ENCODE measurements around the gene SAPCD1.

Gene SAPCD1

GRCh38 chr6:31770860-31771259, 8.4 kb downstream of the SAPCD1 start:
- in situ Hi-C loops (cut with MboI; ENCODE audit: low sequenced_read_pairs): no loop called here
- Histone ChIP-seq H3K9me3 (no peaks in the 10 kb centered on the region), H3K4me1 (no peaks in the 10 kb centered on the region; the same call in 1 of the 2 replicates), H3K4me3 (no peak overlapping the region), H3K36me3 (replicated peaks) (no peaks in the 10 kb centered on the region; the same call in 1 of the 2 replicates), H3K27me3 (ENCODE audit: low read depth) (no peaks in the 10 kb centered on the region)
- DNase-seq (ENCODE audit: low spot score in 2 of 2): no peak

- H3K27me3 ChIP-seq (ENCODE audit: low read depth): no peaks in the 10 kb centered on the region
- no peak for DNase-seq (ENCODE audit: low spot score in 2 of 2)
- no peaks in the 10 kb centered on the region for H3K36me3 ChIP-seq (replicated peaks)
- H3K4me3 ChIP-seq: no peak overlapping the region
- in situ Hi-C loops (cut with MboI; ENCODE audit: low sequenced_read_pairs): no loop called here
- H3K9me3 ChIP-seq: no peaks in the 10 kb centered on the region
- peaks cover 2% of the 10 kb centered on the region for H3K4me1 ChIP-seq
These were observed 9.5 kb downstream of the SAPCD1 start for GRCh38 chr6:31771992-31772358.

GRCh38 chr6:31775184-31775583, 12.7 kb downstream of the SAPCD1 start:
- no peaks in the 10 kb centered on the region for H3K27me3 ChIP-seq (ENCODE audit: low read depth)
- no peak overlapping the region for H3K4me3 ChIP-seq
- peaks cover 6% of the 10 kb centered on the region for H3K4me1 ChIP-seq
- no peaks in the 10 kb centered on the region for H3K9me3 ChIP-seq
- DNase-seq (ENCODE audit: low spot score in 2 of 2): no peak
- H3K36me3 ChIP-seq (replicated peaks): peaks cover 25% of the 10 kb centered on the region
- in situ Hi-C loops (cut with MboI; ENCODE audit: low sequenced_read_pairs): no loop called here

GRCh38 chr6:31775633-31776484, 13.4 kb downstream of the SAPCD1 start:
- Histone ChIP-seq H3K36me3 (replicated peaks) (peaks cover 32% of the 10 kb centered on the region), H3K4me3 (no peak overlapping the region), H3K27me3 (ENCODE audit: low read depth) (no peaks in the 10 kb centered on the region), H3K4me1 (peaks cover 6% of the 10 kb centered on the region), H3K9me3 (no peaks in the 10 kb centered on the region)
- in situ Hi-C loops (cut with MboI; ENCODE audit: low sequenced_read_pairs): no loop called here
- DNase-seq (ENCODE audit: low spot score in 2 of 2): no peak

- H3K27me3 ChIP-seq (ENCODE audit: low read depth): no peaks in the 10 kb centered on the region
- H3K4me3 ChIP-seq: no peak overlapping the region
- DNase-seq (ENCODE audit: low spot score in 2 of 2): no peak
- peaks cover 6% of the 10 kb centered on the region for H3K4me1 ChIP-seq
- H3K9me3 ChIP-seq: no peaks in the 10 kb centered on the region
- in situ Hi-C loops (cut with MboI; ENCODE audit: low sequenced_read_pairs): no loop called here
- peaks cover 39% of the 10 kb centered on the region for H3K36me3 ChIP-seq (replicated peaks)
These were observed 14.1 kb downstream of the SAPCD1 start for GRCh38 chr6:31776485-31776988.

- DNase-seq (ENCODE audit: low spot score in 2 of 2): peak; percentile 26 to 63
- Histone ChIP-seq H3K9me3 (no peaks in the 10 kb centered on the region), H3K27me3 (ENCODE audit: low read depth) (no peaks in the 10 kb centered on the region), H3K36me3 (replicated peaks) (peaks cover 45% of the 10 kb centered on the region), H3K4me3 (no peak within 1 kb of the TSS), H3K4me1 (peaks cover 6% of the 10 kb centered on the region)
- in situ Hi-C loops (cut with MboI; ENCODE audit: low sequenced_read_pairs): no loop called here
These were observed 14.7 kb downstream of the SAPCD1 start, which contains the start of gene VWA7 for GRCh38 chr6:31776989-31777666. VWA7 (minus strand) TSS chr6:31777328; CDS start chr6:31776779, 549 bp downstream.

- Histone ChIP-seq H3K9me3 (no peaks in the 10 kb centered on the region), H3K4me3 (no peak overlapping the region), H3K27me3 (ENCODE audit: low read depth) (no peaks in the 10 kb centered on the region), H3K4me1 (peaks cover 6% of the 10 kb centered on the region), H3K36me3 (replicated peaks) (peaks cover 50% of the 10 kb centered on the region)
- DNase-seq (ENCODE audit: low spot score in 2 of 2): no peak
- in situ Hi-C loops (cut with MboI; ENCODE audit: low sequenced_read_pairs): no loop called here
These were observed 15.2 kb downstream of the SAPCD1 start for GRCh38 chr6:31777667-31778050.

GRCh38 chr6:31778193-31778592, 15.7 kb downstream of the SAPCD1 start:
- no peak for DNase-seq (ENCODE audit: low spot score in 2 of 2)
- Histone ChIP-seq H3K4me1 (peaks cover 6% of the 10 kb centered on the region), H3K4me3 (no peak overlapping the region), H3K27me3 (ENCODE audit: low read depth) (no peaks in the 10 kb centered on the region), H3K36me3 (replicated peaks) (peaks cover 55% of the 10 kb centered on the region), H3K9me3 (no peaks in the 10 kb centered on the region)
- in situ Hi-C loops (cut with MboI; ENCODE audit: low sequenced_read_pairs): no loop called here

GRCh38 chr6:31778999-31779885, 16.8 kb downstream of the SAPCD1 start:
- in situ Hi-C loops (cut with MboI; ENCODE audit: low sequenced_read_pairs): no loop called here
- DNase-seq (ENCODE audit: low spot score in 2 of 2): no peak
- Histone ChIP-seq H3K36me3 (replicated peaks) (peaks cover 66% of the 10 kb centered on the region), H3K4me3 (no peak overlapping the region), H3K9me3 (no peaks in the 10 kb centered on the region), H3K4me1 (peaks cover 6% of the 10 kb centered on the region), H3K27me3 (ENCODE audit: low read depth) (no peaks in the 10 kb centered on the region)

- Histone ChIP-seq H3K27me3 (ENCODE audit: low read depth) (no peaks in the 10 kb centered on the region), H3K4me3 (no peak overlapping the region), H3K36me3 (replicated peaks) (peaks cover 72% of the 10 kb centered on the region), H3K9me3 (no peaks in the 10 kb centered on the region), H3K4me1 (peaks cover 6% of the 10 kb centered on the region)
- in situ Hi-C loops (cut with MboI; ENCODE audit: low sequenced_read_pairs): no loop called here
- DNase-seq (ENCODE audit: low spot score in 2 of 2): no peak
These were observed 17.5 kb downstream of the SAPCD1 start for GRCh38 chr6:31779908-31780307.

GRCh38 chr6:31780507-31781243, 18.2 kb downstream of the SAPCD1 start:
- DNase-seq (ENCODE audit: low spot score in 2 of 2): no peak
- Histone ChIP-seq H3K4me3 (no peak overlapping the region), H3K27me3 (ENCODE audit: low read depth) (no peaks in the 10 kb centered on the region), H3K36me3 (replicated peaks) (peaks cover 80% of the 10 kb centered on the region), H3K9me3 (no peaks in the 10 kb centered on the region), H3K4me1 (peaks cover 6% of the 10 kb centered on the region)
- in situ Hi-C loops (cut with MboI; ENCODE audit: low sequenced_read_pairs): no loop called here

- in situ Hi-C loops (cut with MboI; ENCODE audit: low sequenced_read_pairs): no loop called here
- Histone ChIP-seq H3K4me1 (peaks cover 6% of the 10 kb centered on the region), H3K36me3 (replicated peaks) (peaks cover 87% of the 10 kb centered on the region), H3K9me3 (no peaks in the 10 kb centered on the region), H3K27me3 (ENCODE audit: low read depth) (no peaks in the 10 kb centered on the region), H3K4me3 (no peak overlapping the region)
- no peak for DNase-seq (ENCODE audit: low spot score in 2 of 2)
These were observed 19.0 kb downstream of the SAPCD1 start for GRCh38 chr6:31781244-31782125.
